Stimulated activated CD8-positive, alpha-beta memory T cell treated with anti-CD3 and anti-CD28 coated beads, Interleukin-7, amount 100 ng/mL, for 1 hour (primary cell): Measurements from ENCODE around the gene ZFPL1.

ENCODE experiments used
- DNase-seq, 2 donors: peaks; one replicate each; pipeline ENCODE4 v3.0.0-alpha.2; 2020; ENCODE audit warnings: low read depth in 2 of 2

Gene ZFPL1

DNA sequence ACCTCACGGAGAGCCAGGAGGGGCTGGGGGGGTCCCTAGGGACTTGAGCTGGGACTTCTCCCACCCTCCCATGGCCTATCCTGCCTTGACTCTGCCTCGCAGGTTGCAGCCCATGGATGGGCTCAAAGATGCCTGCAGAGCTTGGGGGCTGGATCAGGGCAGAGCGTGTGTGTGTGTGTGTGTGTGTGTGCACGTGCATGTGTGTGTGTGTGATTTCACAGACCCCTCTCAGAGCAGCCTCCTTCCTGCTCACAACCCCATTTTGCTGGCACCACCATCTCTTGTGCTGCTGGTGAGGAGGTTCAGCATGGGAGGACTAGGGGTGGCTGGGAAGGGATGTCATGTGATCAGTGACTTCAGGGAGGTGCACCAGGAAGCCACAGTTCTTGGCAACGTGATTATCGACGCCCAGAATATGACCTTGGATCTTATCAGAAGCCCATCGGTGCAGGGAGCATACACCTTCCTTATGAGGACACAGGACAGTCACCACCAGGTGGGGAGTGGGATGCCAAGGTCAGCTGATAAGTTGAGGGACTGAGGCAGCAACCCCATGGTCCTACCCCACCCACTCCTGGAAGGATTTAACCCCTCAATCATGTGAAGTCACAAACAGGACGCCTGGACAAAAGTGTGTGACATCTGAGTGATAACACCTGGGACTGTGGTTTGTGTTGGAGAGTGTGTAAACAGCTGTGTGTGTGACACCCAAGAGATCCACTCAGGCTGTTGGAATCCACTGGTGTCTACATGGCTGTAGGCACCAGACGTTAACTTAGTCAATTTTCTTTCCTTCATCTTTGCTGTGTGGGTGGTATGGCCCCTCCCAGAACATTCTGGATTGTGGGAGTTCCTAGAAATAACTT is 23.8 kb upstream of the ZFPL1 start:
- DNase-seq, result no peak

DNA sequence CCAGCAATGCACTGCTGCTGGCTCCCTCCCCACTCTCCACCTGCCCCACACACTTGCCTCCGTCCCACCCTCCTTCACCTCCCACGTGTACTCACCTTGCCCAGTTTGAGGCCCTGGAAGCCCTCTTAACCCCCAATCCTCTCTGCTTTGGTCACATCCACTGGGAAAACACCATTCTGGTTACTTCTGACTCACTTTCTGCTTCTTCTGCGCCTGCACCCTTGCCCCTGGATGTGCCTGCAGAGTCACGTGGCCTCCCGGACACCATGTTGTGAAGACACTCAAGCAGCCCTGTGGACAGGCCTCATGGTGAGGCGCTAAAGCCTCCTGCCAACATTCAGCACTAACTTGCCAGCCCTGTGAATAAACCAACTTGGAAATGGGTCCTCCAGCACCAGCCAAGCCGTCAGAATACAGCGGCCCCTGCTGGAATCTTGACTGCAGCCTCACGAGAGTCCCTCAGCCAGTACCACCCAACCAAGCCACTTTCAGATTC is 23.1 kb upstream of the ZFPL1 start:
- DNase-seq, result no peak

DNA sequence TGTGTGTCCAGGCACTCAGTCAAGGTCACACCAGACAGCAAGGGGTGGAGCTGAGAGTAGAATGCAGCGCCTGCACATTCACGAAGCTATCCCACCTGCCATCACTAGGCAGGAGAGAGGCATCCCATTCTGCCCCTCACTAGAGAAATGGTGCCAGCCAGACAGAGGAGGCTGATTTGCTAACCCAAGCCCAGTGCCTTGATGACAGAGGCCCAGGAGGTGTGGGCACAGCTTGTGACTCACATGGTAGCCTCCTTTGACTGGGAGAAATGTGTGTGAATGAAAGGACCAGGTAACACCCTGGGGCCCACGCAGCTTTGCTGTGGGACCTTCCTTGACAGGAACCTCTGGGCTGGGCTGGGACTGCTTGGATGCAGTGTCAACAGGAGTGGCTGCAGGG is 20.5 kb upstream of the ZFPL1 start:
- no peak for DNase-seq

DNA sequence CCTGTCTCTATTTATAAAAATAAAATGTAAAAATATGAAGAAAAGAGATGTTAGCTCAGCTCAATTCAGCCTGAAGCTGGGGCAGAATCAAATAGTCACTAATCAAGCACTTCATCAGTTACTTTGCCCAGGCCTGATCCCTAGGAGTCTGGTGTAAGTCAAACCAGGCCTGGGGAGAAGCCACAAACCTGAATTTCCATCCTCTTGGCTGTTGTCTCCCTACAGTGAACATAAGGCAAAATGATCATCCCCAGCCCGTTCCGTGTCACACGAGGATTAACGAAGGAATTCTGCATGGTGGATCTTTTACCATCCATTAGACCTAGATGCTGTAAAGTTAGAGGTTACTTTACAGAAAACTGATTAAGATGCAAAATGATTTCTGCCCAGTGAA is 19.2 kb upstream of the ZFPL1 start:
- no peak for DNase-seq

DNA sequence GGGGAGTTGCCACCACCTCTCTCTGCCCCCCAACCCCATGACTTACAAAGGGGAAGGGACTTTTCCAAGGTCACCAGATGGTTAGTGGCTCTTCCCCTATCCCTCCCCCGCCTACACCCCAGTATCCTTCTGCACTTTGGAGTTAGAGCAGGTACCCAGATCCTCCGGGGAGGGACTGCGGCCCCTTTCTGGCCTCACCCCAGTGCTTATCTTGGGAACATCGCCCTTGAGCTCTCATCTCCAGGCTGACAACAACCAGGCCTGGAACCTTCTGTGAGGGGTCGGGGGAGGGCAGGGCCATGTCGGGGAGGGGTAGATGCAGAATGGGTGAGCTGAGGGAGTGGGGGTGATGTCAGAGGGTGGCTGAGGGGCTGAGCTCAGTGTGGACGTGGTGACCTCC is 18.2 kb upstream of the ZFPL1 start:
- DNase-seq, result no peak

DNA sequence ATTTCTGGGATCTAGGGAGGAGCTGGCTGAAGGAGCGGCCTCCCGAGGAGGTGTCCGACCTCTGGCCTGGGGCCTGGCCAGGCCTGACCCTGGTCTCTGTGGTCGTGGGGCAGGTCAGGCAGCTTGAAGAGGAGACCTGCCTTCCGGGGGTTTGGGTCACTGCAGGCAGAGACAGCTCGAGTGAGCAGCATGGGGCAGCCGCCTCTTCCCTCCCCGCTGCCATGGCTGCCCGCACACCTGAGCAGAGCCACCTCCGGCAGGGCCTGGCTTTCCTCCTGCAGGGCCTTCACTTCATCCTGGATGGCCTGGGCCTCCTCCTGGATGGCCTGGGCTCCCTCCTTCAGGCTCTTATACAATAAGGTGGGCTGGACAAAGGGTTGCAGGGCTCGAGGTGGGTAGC is 17.7 kb upstream of the ZFPL1 start:
- no peak for DNase-seq

DNA sequence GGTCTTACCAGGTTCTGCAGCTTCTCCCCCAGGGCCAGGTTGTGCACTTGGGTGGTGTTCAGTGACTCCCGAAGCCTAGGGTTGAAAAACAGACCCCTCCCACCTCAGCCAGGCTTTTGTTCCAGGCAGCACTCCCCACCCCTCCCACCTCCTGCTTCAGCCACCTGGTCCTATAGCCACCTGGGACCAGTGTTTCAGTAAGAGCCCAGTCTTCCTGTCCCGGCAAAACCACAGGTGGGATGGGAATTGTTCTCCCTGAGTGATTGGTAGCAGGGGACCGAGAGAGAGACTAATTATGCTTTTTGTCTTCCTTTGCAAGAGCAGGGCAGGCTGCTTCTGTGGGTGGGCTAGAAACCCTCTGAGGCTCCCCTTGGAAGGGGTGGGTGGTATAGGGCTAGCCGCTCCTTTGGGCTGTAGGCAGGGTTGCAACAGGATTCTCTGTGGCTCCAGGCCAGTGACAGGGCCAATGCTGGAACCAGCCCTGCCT is 17.2 kb upstream of the ZFPL1 start:
- DNase-seq, result no peak

DNA sequence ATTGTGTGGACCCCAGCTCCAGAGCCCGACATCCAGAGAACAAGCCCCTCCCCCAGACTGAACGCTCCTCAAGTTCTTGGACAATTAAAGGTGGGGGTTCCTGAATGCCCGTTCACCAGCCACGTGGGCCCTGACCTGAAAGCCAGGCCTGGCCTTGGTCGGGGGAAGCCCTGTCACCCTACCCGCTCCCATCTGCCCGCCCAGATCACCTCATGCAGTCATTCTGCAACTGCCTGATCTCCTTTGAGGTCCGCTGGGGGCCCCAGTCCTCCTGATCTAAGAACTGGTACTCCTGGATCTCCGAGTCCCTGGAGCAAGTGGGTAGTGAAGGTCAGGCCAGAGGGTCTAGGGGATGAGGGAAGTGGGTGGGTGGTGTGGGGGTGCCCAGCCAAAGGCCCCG is 16.6 kb upstream of the ZFPL1 start:
- DNase-seq, result no peak

DNA sequence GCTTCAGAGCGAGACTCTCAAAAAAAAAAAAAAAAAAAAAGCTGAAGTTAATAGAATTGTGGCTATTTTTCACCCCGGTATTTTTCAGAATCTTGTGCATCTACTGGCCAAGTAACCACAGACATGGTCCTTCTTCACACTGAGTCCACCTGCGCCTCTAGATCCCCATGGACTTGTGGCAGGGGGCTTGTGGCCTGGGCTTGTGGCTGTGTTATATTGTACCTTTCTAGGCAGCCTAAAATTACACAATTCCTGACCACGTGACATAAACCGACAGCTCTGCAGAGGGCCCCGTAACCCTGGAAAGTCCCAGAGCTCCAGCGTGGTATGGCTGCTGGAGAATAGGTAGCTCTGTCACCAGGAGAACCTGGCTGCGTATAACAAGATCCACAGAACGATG is 14.8 kb upstream of the ZFPL1 start:
- no peak for DNase-seq

DNA sequence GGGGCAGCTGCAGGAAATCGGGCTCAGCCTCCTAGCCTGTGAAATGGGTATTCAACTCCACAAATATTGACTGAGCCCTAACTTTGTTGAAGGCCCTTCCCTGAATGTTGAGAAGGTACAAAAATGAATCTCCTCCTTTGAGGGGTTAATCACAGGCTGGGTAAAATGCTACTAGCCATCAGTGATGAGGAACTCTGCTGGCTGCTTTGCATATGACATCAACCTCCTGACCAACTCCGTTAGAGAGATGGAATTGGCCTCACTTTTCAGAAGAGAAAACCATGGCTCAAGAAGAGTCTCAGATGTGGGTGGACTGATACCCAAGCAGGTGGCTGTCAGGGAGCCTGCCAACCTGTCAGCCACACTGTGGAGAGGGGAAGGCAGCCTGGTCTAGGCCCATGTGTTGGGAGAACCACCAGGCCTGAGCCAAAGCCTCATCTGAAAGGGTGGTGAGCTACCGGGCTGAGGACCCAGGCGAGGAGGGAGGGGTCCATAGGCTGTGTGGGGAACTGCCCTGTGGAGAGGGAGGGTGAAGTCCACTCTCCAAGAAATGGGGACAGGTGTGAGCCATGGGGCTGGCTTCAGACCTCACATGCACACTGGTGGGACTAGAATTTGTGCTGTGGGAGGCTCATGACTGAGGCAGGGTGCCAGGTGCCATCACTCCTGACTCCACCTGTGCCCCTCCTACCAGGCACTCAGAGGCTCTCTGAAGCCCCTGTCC is 12.0 kb upstream of the ZFPL1 start:
- DNase-seq, result no peak

DNA sequence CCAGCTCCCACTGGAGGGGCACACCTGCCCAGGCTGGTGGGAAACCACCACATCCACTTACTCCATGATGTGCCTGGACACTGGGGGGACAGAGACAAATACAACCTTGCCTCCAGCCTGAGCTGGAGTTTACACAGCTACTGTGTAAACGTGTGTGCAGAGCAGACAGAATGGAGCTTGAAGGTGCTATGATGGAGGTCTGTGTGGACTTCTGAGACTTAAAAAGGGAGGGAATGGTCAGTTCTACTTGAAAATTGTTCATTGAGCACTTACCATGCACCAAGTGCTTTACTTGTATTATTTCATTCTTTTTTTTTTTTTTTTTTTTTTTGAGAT is 11.4 kb upstream of the ZFPL1 start:
- no peak for DNase-seq

DNA sequence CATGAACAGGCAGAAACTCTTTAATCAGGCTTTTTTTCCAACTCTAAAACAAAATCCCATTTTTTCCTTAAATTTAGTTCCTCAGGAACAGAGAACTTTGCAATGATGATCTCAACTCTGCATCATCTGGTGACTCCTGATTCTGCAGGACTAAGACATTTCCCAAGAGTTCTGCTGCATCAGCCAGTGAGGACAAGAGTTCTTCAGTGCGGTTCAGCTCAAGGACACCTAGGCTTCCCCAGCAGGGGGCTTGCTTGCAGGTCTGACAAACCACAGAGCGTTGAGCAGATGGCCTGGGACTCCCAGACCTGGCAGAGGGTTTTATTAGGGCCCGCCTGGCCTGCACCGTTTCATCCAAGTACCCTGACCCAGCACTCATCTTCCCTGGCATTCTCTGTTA is 6.6 kb upstream of the ZFPL1 start:
- no peak for DNase-seq

DNA sequence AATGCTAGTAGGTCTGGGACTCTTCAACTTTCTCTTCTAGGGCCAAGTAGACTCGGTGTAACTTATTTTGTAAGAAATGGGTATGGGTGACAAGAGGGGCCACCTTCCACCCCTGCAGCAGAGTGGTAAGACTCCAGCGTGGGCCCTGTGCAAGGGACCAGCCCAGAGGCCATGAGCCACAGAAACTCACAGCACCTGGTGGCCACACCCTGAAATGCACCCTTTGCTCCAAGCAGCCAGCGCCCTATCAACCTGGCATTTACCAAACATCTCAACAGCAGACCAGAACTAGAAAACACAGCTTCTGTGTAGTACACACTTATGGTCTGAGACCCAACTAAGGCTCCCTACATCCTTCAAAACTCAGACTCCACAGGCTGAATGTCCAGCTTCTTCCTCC is 5.9 kb upstream of the ZFPL1 start:
- peak; percentile 45 to 56 for DNase-seq

DNA sequence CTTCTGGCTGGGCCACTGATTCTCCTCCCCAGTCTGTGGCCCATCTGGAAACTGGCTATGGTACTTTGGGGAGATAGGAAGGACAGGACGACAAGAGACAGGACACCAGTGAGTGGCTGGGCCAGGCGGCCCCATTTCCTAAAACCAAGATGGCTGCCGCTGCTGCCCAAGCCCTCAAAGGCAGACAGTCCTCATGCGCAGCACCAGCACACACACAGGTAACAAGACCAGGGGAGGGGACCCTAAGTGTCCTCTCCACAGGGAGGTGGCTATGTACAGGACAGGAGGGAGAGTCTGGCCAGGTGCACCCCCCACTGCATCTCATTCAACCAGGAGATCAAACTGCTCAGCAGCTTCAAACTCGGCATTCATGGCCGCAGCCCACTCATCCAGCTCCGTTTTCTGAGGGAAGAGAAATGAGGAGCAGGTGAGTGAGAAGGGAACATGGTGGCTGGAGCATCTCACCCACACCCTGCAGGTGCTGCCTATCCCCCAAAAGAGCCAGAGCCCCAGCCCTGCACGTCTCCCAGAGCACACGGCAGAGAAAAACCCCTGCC is 5.2 kb upstream of the ZFPL1 start:
- DNase-seq, result no peak

DNA sequence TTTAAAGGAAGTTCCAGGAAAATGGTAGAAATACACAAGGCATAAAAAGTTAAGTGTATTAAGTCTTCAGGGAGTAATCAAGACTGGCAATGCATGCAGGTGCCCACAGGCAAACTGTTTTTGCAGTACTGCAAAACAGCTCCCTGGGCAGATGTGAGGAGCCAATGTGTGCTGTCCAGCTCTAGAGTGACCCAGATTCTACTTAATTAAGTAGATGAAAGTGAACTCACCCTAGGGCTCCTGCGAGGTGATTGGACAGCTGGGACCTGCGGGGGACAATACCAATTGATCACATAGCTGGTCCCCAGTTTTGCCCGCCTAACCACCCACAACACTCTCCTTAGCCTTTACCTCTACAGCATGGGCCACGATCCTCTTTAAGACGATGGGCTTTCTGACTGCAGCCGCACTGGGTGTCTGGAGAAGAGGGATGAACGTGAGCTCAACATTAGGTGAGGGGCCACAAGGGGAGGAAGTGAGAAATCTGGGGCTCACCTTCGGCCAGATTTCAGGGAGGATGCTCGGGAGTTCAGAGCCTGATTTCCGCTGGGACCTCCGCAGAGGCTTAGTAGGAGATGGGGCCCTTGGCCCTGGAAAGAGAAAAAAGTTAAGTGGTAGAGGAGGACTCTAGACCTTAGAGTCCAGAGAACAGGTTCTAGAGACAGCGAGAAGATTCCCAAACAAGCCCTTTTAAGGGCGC is 738 bp upstream of the ZFPL1 start:
- no peak for DNase-seq

DNA sequence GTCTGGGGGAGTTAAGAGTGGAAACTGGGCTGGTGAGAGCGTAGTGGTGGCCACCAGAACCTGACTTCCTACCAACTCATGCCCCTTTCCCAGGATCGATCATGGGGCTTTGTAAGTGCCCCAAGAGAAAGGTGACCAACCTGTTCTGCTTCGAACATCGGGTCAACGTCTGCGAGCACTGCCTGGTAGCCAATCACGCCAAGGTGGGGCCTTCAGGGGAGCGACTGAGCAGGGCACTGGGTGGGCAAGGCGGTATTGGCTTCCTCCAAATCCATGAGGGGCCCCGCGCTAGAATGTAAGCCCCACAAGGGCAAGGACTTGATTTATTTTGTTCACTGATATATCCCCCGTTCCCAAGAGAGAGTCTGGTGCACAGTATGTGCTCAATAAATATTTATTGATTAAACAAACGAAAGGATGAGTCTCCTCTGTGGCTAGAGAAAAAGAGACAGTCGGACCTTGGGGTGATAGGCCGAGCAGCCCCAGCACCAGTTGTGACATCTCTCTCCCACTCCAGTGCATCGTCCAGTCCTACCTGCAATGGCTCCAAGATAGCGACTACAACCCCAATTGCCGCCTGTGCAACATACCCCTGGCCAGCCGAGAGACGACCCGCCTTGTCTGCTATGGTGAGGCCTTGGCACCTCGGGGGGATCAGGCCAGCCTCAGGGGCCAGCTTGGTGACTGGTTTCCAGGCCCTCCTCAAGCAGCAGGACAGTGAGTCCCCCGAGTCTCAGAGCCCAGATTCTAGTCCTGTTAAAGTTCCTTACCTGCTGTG is 765 bp downstream of the ZFPL1 start:
- no peak for DNase-seq

DNA sequence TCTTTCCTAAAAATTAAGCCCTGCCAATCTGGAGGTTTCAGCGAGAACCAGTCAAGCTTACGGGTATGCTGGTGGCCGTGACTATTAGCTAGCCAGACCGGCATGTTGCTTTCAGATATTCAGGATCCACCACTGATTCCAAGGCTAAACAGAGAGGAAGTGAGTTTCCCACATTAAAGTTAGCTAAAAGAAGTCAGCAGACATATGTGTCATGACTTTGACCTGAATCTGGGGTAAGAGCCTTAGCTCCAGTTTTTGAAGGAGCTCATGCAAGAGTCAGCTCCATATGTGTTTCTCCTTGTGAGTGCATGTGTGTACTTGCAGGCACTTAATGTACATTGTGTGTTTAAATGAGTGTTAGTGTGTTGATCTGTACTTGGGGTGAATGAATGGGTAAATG is 1.4 kb downstream of the ZFPL1 start:
- DNase-seq, result no peak

DNA sequence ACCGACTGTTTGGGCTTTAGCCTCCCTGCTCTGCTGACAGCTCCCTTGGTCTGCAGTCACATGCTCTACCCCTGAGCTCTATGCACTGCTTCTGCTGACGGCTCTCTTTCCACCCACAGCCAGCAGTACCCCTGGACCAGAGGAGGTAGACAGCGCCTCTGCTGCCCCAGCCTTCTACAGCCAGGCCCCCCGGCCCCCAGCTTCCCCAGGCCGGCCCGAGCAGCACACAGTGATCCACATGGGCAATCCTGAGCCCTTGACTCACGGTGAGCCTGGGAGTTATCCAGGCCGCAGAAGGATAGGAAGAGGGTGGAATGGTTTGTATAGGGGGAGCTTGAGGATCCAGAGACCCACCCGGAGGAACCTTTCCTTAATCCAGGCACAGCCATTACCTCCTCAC is 2.8 kb downstream of the ZFPL1 start:
- DNase-seq, result no peak

DNA sequence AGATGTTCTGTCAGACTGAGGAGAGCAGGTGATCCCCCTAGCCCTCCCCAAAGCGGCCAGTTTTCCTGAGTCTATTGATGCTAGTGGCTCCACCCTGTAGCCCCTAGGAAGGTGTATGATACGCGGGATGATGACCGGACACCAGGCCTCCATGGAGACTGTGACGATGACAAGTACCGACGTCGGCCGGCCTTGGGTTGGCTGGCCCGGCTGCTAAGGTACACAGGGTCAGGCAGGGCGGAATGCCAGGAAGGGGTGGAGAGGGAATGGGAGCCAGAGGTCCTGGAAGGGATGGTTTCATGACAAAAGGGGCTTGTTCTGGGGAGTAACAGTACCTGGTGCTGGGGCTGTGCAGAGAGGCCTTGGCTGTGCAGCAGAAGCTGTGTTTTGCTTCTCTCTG is 3.2 kb downstream of the ZFPL1 start:
- no peak for DNase-seq

DNA sequence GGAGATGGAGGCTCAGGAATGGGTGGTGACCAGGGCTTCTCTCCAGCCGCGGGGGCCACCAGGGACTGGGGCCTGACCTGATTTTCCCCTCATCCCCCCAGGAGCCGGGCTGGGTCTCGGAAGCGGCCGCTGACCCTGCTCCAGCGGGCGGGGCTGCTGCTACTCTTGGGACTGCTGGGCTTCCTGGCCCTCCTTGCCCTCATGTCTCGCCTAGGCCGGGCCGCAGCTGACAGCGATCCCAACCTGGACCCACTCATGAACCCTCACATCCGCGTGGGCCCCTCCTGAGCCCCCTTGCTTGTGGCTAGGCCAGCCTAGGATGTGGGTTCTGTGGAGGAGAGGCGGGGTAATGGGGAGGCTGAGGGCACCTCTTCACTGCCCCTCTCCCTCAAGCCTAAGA is 3.8 kb downstream of the ZFPL1 start:
- DNase-seq, result no peak

DNA sequence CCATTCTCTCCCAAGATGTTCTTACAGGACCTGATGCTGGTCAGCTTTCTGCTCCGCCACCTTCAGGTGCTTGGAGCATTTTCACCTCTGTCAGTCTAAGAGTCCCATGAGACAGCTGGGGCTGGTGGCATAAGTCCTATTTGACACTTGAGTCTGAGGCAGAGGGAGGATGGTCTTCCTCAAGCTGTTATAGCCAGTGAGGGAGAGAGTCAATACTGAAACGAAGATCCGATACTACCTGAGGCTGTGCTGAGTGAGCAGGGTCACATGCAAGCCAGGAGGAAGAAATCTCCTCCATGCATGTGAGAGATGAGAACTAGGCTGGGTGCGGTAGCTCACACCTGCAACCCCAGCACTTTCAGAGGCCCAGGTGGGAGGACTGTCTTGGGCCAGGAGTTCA is 5.6 kb downstream of the ZFPL1 start:
- DNase-seq, result no peak

DNA sequence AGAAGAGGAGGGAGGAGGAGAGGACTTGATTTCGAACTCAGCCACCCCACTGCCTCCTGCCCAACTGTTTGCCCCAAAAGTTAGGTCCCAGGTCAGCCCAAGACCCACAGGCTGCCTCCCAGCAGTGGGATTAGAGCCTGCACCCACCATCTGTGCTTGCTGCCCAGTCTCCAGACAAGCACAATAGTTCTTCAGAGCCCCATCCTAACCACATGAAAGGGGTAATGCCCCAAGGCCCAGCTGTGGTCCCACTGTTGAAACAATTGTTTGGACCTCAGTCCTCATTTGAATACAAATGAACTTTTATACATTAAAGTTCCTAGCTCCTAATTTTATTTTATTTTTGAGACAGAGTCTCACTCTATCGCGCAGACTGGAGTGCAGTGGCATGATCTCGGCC is 6.6 kb downstream of the ZFPL1 start:
- DNase-seq, result no peak
